Keratinocyte (primary cell): ENCODE data around the gene SHFL.

Source experiments
- EZH2 ChIP-seq: IDR thresholded peaks from one replicate; pipeline ENCODE4 v1.6.1; 2012; ENCODE audit warnings: inconsistent platforms, mild to moderate bottlenecking, low read length, moderate library complexity
- TF ChIP-seq, protein P1 (sequence below), 3 experiments: IDR thresholded peaks in 1 of 3; conservative IDR thresholded peaks in 1 of 3; optimal IDR thresholded peaks in 1 of 3; 2 replicates in 2 of 3; 3 replicates in 1 of 3; pipeline versions ENCODE3 to v1.5.1; 2011; ENCODE audit warnings: low read length in 3 of 3, mild to moderate bottlenecking in 3 of 3, moderate library complexity in 2 of 3, control low read depth in 1 of 3, inconsistent platforms in 1 of 3; ENCODE audit not compliant: insufficient read depth in 2 of 3; ENCODE audit errors: extremely low read depth in 1 of 3

- TF ChIP-seq, protein P1, sequence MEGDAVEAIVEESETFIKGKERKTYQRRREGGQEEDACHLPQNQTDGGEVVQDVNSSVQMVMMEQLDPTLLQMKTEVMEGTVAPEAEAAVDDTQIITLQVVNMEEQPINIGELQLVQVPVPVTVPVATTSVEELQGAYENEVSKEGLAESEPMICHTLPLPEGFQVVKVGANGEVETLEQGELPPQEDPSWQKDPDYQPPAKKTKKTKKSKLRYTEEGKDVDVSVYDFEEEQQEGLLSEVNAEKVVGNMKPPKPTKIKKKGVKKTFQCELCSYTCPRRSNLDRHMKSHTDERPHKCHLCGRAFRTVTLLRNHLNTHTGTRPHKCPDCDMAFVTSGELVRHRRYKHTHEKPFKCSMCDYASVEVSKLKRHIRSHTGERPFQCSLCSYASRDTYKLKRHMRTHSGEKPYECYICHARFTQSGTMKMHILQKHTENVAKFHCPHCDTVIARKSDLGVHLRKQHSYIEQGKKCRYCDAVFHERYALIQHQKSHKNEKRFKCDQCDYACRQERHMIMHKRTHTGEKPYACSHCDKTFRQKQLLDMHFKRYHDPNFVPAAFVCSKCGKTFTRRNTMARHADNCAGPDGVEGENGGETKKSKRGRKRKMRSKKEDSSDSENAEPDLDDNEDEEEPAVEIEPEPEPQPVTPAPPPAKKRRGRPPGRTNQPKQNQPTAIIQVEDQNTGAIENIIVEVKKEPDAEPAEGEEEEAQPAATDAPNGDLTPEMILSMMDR (optimal IDR thresholded peaks at IDR 0.05 in 1 of 3, IDR thresholded peaks at IDR 0.05 in 1 of 3, conservative IDR thresholded peaks at IDR 0.05 in 1 of 3; ENCODE audit: extremely low read depth in 1 of 3, insufficient read depth in 2 of 3, low read length in 3 of 3), result no peak
- no peak for TF ChIP-seq EZH2
These were observed 25.3 kb downstream of the SHFL start, which contains the start of gene P2RY11 for GRCh38 chr19:10111405-10111811.
